H1 (cell line): ENCODE measurements around the gene SH3YL1. TPM values are rescaled to one million over a fixed set of nuclear protein-coding genes. Genes with fewer than 3 reads are reported as not detected.

ENCODE experiments used
- CTCF ChIA-PET: fragments of 300-600 bp; sonication (Branson Sonifier 250); formaldehyde crosslinking; loops from one replicate; lab custom pipeline; 2021; ENCODE audit not compliant: partially characterized antibody; lab: Charles Lee
- POLR2A ChIA-PET: fragments of 300-600 bp; sonication (Branson Sonifier 250); formaldehyde crosslinking; loops from one replicate; lab custom pipeline; 2021; ENCODE audit warnings: inconsistent platforms; ENCODE audit not compliant: partially characterized antibody; lab: Charles Lee
- DNase-seq, 2 experiments: peaks; one replicate each; pipeline versions ENCODE4 v3.0.0 to v3.0.0-alpha.2; 2010 to 2022; ENCODE audit warnings: low spot score in 2 of 2, low read depth in 1 of 2, mixed read lengths in 1 of 2
- FAIRE-seq: peaks from 2 replicates; lab custom pipeline; 2011; peaks lifted over from hg19 to GRCh38; lab: Jason Lieb, UNC
- H2AFZ ChIP-seq: 2 replicates; pipeline ENCODE4 v1.8.1; 2012; ENCODE audit warnings: low read length, inconsistent platforms
- H2AK5ac ChIP-seq: 2 replicates; pipeline ENCODE4 v1.6.1; 2013; ENCODE audit warnings: low read depth, low read length
- H2BK120ac ChIP-seq: replicated peaks from 2 replicates; pipeline ENCODE3; 2013; ENCODE audit warnings: low read depth, low read length, inconsistent platforms
- H2BK12ac ChIP-seq: 2 replicates; pipeline ENCODE4 v1.6.1; 2013; ENCODE audit warnings: low read depth, low read length
- H2BK15ac ChIP-seq: 2 replicates; pipeline ENCODE4 v1.6.1; 2013; ENCODE audit warnings: low read length
- H2BK20ac ChIP-seq: 2 replicates; pipeline ENCODE4 v1.6.1; 2013; ENCODE audit warnings: low read length
- H2BK5ac ChIP-seq: 2 replicates; pipeline ENCODE4 v1.6.1; 2013; ENCODE audit warnings: low read depth, low read length
- H3K14ac ChIP-seq: 2 replicates; pipeline ENCODE4 v1.6.1; 2013; ENCODE audit warnings: inconsistent platforms; ENCODE audit not compliant: insufficient read length
- H3K18ac ChIP-seq: 2 replicates; pipeline ENCODE4 v1.6.1; 2013; ENCODE audit warnings: low read length; ENCODE audit errors: extremely low read depth
- H3K23ac ChIP-seq: 2 replicates; pipeline ENCODE4 v1.6.1; 2013; ENCODE audit warnings: inconsistent platforms; ENCODE audit not compliant: insufficient read length
- H3K23me2 ChIP-seq: 2 replicates; pipeline ENCODE4 v1.6.1; 2013; ENCODE audit warnings: low read depth, low read length
- H3K27ac ChIP-seq: 2 replicates; pipeline ENCODE4 v1.6.1; 2011; ENCODE audit warnings: low read depth, low read length, inconsistent platforms
- H3K27me3 ChIP-seq, 4 experiments: replicated peaks in 1 of 4; 1 replicate in 1 of 4; 2 replicates in 3 of 4; pipeline versions ENCODE4 v1.6.1 to v1.8.1; 2011 to 2013; ENCODE audit warnings: low read length in 3 of 4, mild to moderate bottlenecking in 3 of 4, inconsistent platforms in 2 of 4, mixed read lengths in 2 of 4, moderate library complexity in 1 of 4; ENCODE audit not compliant: control insufficient read depth in 3 of 4, insufficient read depth in 3 of 4; ENCODE audit errors: extremely low read depth in 1 of 4
- H3K36me3 ChIP-seq, 4 experiments: 2 replicates each; pipeline versions ENCODE4 v1.6.1 to v1.8.1; 2011 to 2013; ENCODE audit warnings: mild to moderate bottlenecking in 4 of 4, low read length in 3 of 4, moderate library complexity in 2 of 4, control low read depth in 1 of 4, inconsistent platforms in 1 of 4; ENCODE audit not compliant: insufficient read depth in 4 of 4, control insufficient read depth in 2 of 4
- H3K4ac ChIP-seq: replicated peaks from 2 replicates; pipeline ENCODE3; 2013; ENCODE audit warnings: low read length, low read depth, mixed read lengths, inconsistent platforms; ENCODE audit not compliant: insufficient read length
- H3K4me1 ChIP-seq, 4 experiments: replicated peaks in 1 of 4; 1 replicate in 1 of 4; 2 replicates in 3 of 4; pipeline versions ENCODE4 v1.6.1 to v1.8.1; 2011 to 2013; ENCODE audit warnings: low read length in 3 of 4, inconsistent platforms in 2 of 4, mixed read lengths in 1 of 4; ENCODE audit not compliant: insufficient read depth in 4 of 4, control insufficient read depth in 3 of 4
- H3K4me2 ChIP-seq, 2 experiments: 2 replicates each; pipeline versions ENCODE4 v1.6.1 to v1.8.1; 2011 to 2013; ENCODE audit warnings: low read depth in 2 of 2, low read length in 2 of 2, control low read depth in 1 of 2, inconsistent platforms in 1 of 2, mild to moderate bottlenecking in 1 of 2; ENCODE audit not compliant: insufficient read depth in 1 of 2
- H3K4me3 ChIP-seq, 4 experiments: fragments of 200-600, 300-600 bp in 1 of 4; sonication (generic), shearing (Covaris generic), sonication (Bioruptor Twin) in 1 of 4; 2 replicates each; pipeline versions ENCODE4 v1.5.1 to v1.8.1; 2011 to 2016; ENCODE audit warnings: low read length in 4 of 4, low read depth in 3 of 4, control low read depth in 2 of 4, inconsistent platforms in 2 of 4, mild to moderate bottlenecking in 2 of 4, mixed read lengths in 1 of 4, moderate library complexity in 1 of 4; ENCODE audit not compliant: insufficient read depth in 2 of 4; ENCODE audit errors: extremely low read depth in 1 of 4
- H3K56ac ChIP-seq: replicated peaks from 2 replicates; pipeline ENCODE3; 2013; ENCODE audit warnings: low read depth, mild to moderate bottlenecking, mixed read lengths, low read length, inconsistent platforms; ENCODE audit not compliant: insufficient read length
- H3K79me1 ChIP-seq: 2 replicates; pipeline ENCODE4 v1.6.1; 2013; ENCODE audit warnings: low read depth, low read length, control low read depth
- H3K79me2 ChIP-seq, 2 experiments: 2 replicates each; pipeline versions ENCODE4 v1.6.1 to v1.8.1; 2012 to 2013; ENCODE audit warnings: low read length in 2 of 2, mild to moderate bottlenecking in 2 of 2, inconsistent platforms in 1 of 2; ENCODE audit not compliant: insufficient read depth in 2 of 2, control insufficient read depth in 1 of 2
- H3K9ac ChIP-seq, 4 experiments: replicated peaks in 1 of 4; 1 replicate in 1 of 4; 2 replicates in 3 of 4; pipeline versions ENCODE4 v1.6.1 to v1.8.1; 2011 to 2013; ENCODE audit warnings: low read depth in 3 of 4, low read length in 3 of 4, control low read depth in 2 of 4, mild to moderate bottlenecking in 2 of 4, moderate library complexity in 2 of 4, inconsistent platforms in 1 of 4; ENCODE audit errors: extremely low read depth in 1 of 4
- H3K9me3 ChIP-seq, 2 experiments: 2 replicates each; pipeline versions ENCODE4 v1.6.1 to v1.8.1; 2012 to 2013; ENCODE audit warnings: mild to moderate bottlenecking in 2 of 2, moderate library complexity in 2 of 2, control low read depth in 1 of 2, inconsistent platforms in 1 of 2, low read depth in 1 of 2, low read length in 1 of 2, mixed read lengths in 1 of 2; ENCODE audit not compliant: insufficient read depth in 2 of 2
- H4K20me1 ChIP-seq, 2 experiments: replicated peaks in 1 of 2; 2 replicates each; pipeline versions ENCODE3 to v1.8.1; 2011 to 2013; ENCODE audit warnings: inconsistent platforms in 2 of 2, low read length in 2 of 2, mild to moderate bottlenecking in 1 of 2; ENCODE audit not compliant: insufficient read depth in 2 of 2, control insufficient read depth in 1 of 2
- H4K5ac ChIP-seq: 2 replicates; pipeline ENCODE4 v1.6.1; 2013; ENCODE audit warnings: low read length, low read depth, mixed read lengths, inconsistent platforms; ENCODE audit not compliant: insufficient read length
- H4K8ac ChIP-seq: 2 replicates; pipeline ENCODE4 v1.8.0; 2013; ENCODE audit warnings: mild to moderate bottlenecking, moderate library complexity, low read length, inconsistent platforms; ENCODE audit not compliant: insufficient read depth; ENCODE audit errors: extremely low read depth
- H4K91ac ChIP-seq: replicated peaks from 2 replicates; pipeline ENCODE3; 2013; ENCODE audit warnings: low read length, mixed read lengths, inconsistent platforms; ENCODE audit not compliant: insufficient read length
- ASH2L ChIP-seq: fragments of 200-600, 300-600 bp; sonication (generic); IDR thresholded peaks from one replicate; pipeline ENCODE4 v1.7.1; 2017; ENCODE audit warnings: low read length
- ATF3 ChIP-seq: IDR thresholded peaks from 2 replicates; pipeline ENCODE4 v1.6.1; 2011; ENCODE audit warnings: low read depth, mild to moderate bottlenecking, low read length; ENCODE audit not compliant: insufficient read depth
- E2F6 ChIP-seq: IDR thresholded peaks from 2 replicates; pipeline ENCODE4 v1.6.1; 2012; ENCODE audit warnings: inconsistent platforms
- JUND ChIP-seq: IDR thresholded peaks from 2 replicates; pipeline ENCODE4 v1.6.1; 2011; ENCODE audit warnings: mild to moderate bottlenecking, improper control_type of control experiment, low read length
- MAX ChIP-seq: IDR thresholded peaks from 2 replicates; pipeline ENCODE4 v1.6.1; 2012; ENCODE audit warnings: inconsistent platforms
- RAD21 ChIP-seq, 2 experiments: IDR thresholded peaks in 1 of 2; conservative IDR thresholded peaks in 1 of 2; 2 replicates each; pipeline ENCODE4 v1.6.1; 2011; ENCODE audit warnings: low read depth in 2 of 2, low read length in 2 of 2, improper control_type of control experiment in 1 of 2, inconsistent platforms in 1 of 2, mild to moderate bottlenecking in 1 of 2, moderate library complexity in 1 of 2
- TCF12 ChIP-seq: IDR thresholded peaks from 2 replicates; pipeline ENCODE4 v1.6.1; 2011; ENCODE audit warnings: low read depth, mild to moderate bottlenecking, low read length
- TEAD4 ChIP-seq: IDR thresholded peaks from 2 replicates; pipeline ENCODE4 v1.6.1; 2012; ENCODE audit warnings: low read depth, low read length, inconsistent platforms, mixed read lengths
- YY1 ChIP-seq: IDR thresholded peaks from 2 replicates; pipeline ENCODE4 v1.6.1; 2011; ENCODE audit warnings: low read depth, mild to moderate bottlenecking, low read length
- WGBS, 2 experiments: shearing (Covaris generic) in 1 of 2; methylation state at CpG; one replicate each; pipeline versions ENCODE4 v1.1.6 to v1.1.7; 2013 to 2015; ENCODE audit warnings: low lambda C conversion rate in 2 of 2, mixed read lengths in 2 of 2, inconsistent platforms in 1 of 2, low coverage in 1 of 2, missing lambda C conversion rate in 1 of 2; ENCODE audit not compliant: insufficient replicate concordance in 2 of 2, insufficient coverage in 1 of 2, insufficient read length in 1 of 2; ENCODE audit errors: extremely low coverage in 1 of 2, missing lambda C conversion rate in 1 of 2; 5-methylcytosine and 5-hydroxymethylcytosine counted together
- polyA plus RNA-seq, 7 experiments: library from polyadenylated mRNA; depleted of rRNA in 3 of 7; stranded (reverse) in 5 of 7; unstranded in 2 of 7; fragments of >200 nt in 5 of 7; fragments of 200-250 nt in 2 of 7; gene quantifications; 1 replicate in 5 of 7; 2 replicates in 1 of 7; 4 replicates in 1 of 7; pipeline versions ENCODE4 v1.2.1 to v1.2.3, GENCODE V29; 2011 to 2013; ENCODE audit warnings: missing spikeins in 2 of 7, mixed read lengths in 2 of 7
- total RNA-seq: library from RNA; stranded (reverse); fragmentation: NEBNext Ultra II Directional; extraction: Animal tissue kit (Norgen Biotek cat#: 25700); gene quantifications from 2 replicates; pipeline ENCODE4 v1.2.1, GENCODE V29; 2021

Gene SH3YL1
- total and polyA plus RNA-seq, 2 of the 8 experiments (the other 6 are each of a cell fraction or from before 2014, with no cell fraction given) = 13.6 to 37.2 TPM

DNA sequence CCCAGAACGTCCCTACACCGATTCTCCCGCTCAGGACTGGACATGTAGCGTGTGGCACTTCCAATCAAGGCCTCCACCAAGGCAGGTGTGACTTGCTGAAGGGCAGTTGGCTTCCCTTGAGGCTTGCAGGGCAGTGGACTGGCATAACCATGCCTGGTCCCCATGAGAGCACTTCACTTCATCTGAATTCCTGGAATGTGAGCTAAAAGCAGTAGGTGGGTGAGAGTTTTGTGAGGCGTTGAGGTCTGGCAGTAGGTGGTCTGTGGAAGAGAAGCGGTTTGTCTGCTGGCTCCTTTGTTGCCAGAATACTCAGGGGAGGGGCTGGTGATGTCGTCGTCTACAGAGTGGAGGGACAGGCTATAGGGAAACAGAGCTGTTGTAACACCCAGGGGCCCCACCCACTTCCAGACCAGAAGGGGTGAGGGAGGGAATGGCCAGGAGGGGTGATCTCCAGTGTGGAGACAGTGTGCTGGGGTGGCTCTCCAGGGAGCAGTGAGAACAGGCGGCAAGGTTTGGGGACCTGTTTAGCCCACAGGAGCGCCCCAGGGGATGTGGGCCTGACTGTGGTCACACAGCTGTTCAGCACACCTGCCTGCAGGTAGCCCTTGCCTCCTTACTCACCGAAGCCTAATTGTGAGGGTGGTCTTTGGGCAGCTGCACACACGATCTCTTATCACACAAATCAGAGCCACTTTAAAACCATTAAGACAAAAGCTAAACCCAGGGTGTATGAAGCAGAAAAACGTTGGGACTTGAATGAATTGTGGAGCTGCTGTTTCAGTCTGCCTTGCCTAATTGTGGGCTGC, 45.5 kb upstream of the SH3YL1 start:
- CTCF ChIA-PET = interaction anchor here (1.2 to 1.9 kb wide), 4 partner anchors 8 to 273 kb away, joined by 3 to 4 read pairs (median 3); no protein-coding TSS in a partner anchor
- H4K20me1 ChIP-seq = peaks cover 0 to 2% of the 10 kb centered on the region in 2 experiments
- H3K23me2 ChIP-seq = peaks cover 2% of the 10 kb centered on the region; the same call in 1 of the 2 replicates
- no peaks in the 10 kb centered on the region for H3K36me3 ChIP-seq
- H3K4me2 ChIP-seq = peak overlapping the region; percentile 18 to 25; a peak in 3 of 4 replicates
- no peaks in the 10 kb centered on the region for H3K79me1 ChIP-seq
- no peaks in the 10 kb centered on the region for H3K9me3 ChIP-seq
- 52% methylated on average over 13 of the region's 13 CpGs; no CpG with 5 or more reads in 1 of the 2 experiments for WGBS, 2 experiments
- H2BK120ac ChIP-seq = peak overlapping the region; percentile 16
- peak overlapping the region; percentile 85 for H3K18ac ChIP-seq
- H2AK5ac ChIP-seq = peak overlapping the region; percentile 91
- peak overlapping the region; percentile 94 for H2BK20ac ChIP-seq
- H3K4ac ChIP-seq = peak overlapping the region; percentile 1
- H4K8ac ChIP-seq = peak overlapping the region; percentile 19; the same call in 1 of the 2 replicates
- H3K4me3 ChIP-seq = no peak overlapping the region
- peaks cover 3 to 13% (median 9%) of the 10 kb centered on the region in 4 experiments; a peak in 6 of 7 replicates for H3K4me1 ChIP-seq
- H2BK12ac ChIP-seq = peak overlapping the region; percentile 95
- POLR2A ChIA-PET = interaction anchor here (0.7 kb wide), 2 partner anchors 19 to 20 kb away, joined by 3 read pairs; no protein-coding TSS in a partner anchor
- peak; percentile 60 to 64 for DNase-seq
- no peaks in the 10 kb centered on the region for H3K27me3 ChIP-seq
- H3K79me2 ChIP-seq = no peaks in the 10 kb centered on the region
- peak overlapping the region; percentile 75 for H4K91ac ChIP-seq
- peak overlapping the region; percentile 49; the same call in 1 of the 2 replicates for H2AFZ ChIP-seq
- H3K23ac ChIP-seq = no peak overlapping the region
- no peak overlapping the region for H3K14ac ChIP-seq
- no peak overlapping the region for H3K27ac ChIP-seq
- peak overlapping the region; percentile 40; the same call in 1 of the 2 replicates for H2BK5ac ChIP-seq
- peak overlapping the region; percentile 96; the same call in 1 of the 2 replicates for H2BK15ac ChIP-seq
- peak overlapping the region in 1 of 4 experiments; percentile 4; a peak in 1 of 7 replicates for H3K9ac ChIP-seq
- no peak overlapping the region for H3K56ac ChIP-seq
- FAIRE-seq = peak; percentile 36
- H4K5ac ChIP-seq = no peak overlapping the region
- TF ChIP-seq MAX (peak; percentile 54; the same call in 1 of the 2 replicates), ASH2L (peak; percentile 27), YY1 (0 out of 2 replicates have a peak, but pooled peaks have one; percentile 14), TCF12 (no peak), ATF3 (no peak), RAD21 (IDR thresholded peaks at IDR 0.05 in 1 of 2, conservative IDR thresholded peaks at IDR 0.05 in 1 of 2; ENCODE audit: low read depth in 2 of 2, low read length in 2 of 2) (0 out of 4 replicates have a peak, but pooled peaks of 1 of the 2 experiments have one; percentile 2), TEAD4 (peak; percentile 96), E2F6 (peak; percentile 74), JUND (peak; percentile 37; the same call in 1 of the 2 replicates)
